ENCODE data around the gene PKIG. TPM values are rescaled to one million over a fixed set of nuclear protein-coding genes. Genes with fewer than 3 reads are reported as not detected.

PKIG gene
- total RNA-seq, 1 experiment from 2014 or later, result 27.0 TPM

GRCh38 chr20:44624743-44625271 lies 42.4 kb downstream of the PKIG start:
- H3K23me2 ChIP-seq (ENCODE audit: insufficient read length, low read depth, low read length, poor library complexity, severe bottlenecking), result no peaks in the 10 kb centered on the region
- H4K8ac ChIP-seq (replicated peaks; ENCODE audit: insufficient read length, low read depth, low read length), result no peak overlapping the region
- H3K9ac ChIP-seq (ENCODE audit: extremely low read depth, insufficient read length, low read length), result no peak overlapping the region
- Mint-ChIP-seq H3K27ac (no peak overlapping the region), H3K4me1 (peaks cover 1 to 2% of the 10 kb centered on the region in 2 experiments), H3K9me3 (no peaks in the 10 kb centered on the region), H3K36me3 (ENCODE audit: insufficient read depth in 1 of 3, low read depth in 3 of 3) (peaks cover 28 to 45% (median 36%) of the 10 kb centered on the region in 3 experiments), H3K4me3 (no peak overlapping the region), H3K27me3 (ENCODE audit: low read depth) (peaks cover 38% of the 10 kb centered on the region)
- H2BK12ac ChIP-seq (ENCODE audit: insufficient read length, low read depth, low read length), result no peak overlapping the region
- TF ChIP-seq CTCF (conservative IDR thresholded peaks at IDR 0.05), result no peak
- no peaks in the 10 kb centered on the region for H3K9me3 ChIP-seq (ENCODE audit: control insufficient read depth, low read depth, low read length)
- no peak overlapping the region for H3K4ac ChIP-seq (ENCODE audit: low read depth, low read length)
- H2BK5ac ChIP-seq (ENCODE audit: insufficient read length, low read length), result no peak overlapping the region
- H4K20me1 ChIP-seq (ENCODE audit: control insufficient read depth, insufficient read depth, insufficient read length), result no peaks in the 10 kb centered on the region
- no peak overlapping the region for H3T11ph ChIP-seq (ENCODE audit: low read length)
- no peak overlapping the region for H4K91ac ChIP-seq (ENCODE audit: insufficient read length, low read depth, low read length)
- H3K4me2 ChIP-seq (ENCODE audit: insufficient read depth, insufficient read length, low read length), result no peak overlapping the region
- no CpG with 5 or more reads among the region's 6 CpGs for WGBS (ENCODE audit: extremely low coverage, insufficient read length, low lambda C conversion rate)
- no peak overlapping the region for H3K27ac ChIP-seq (ENCODE audit: insufficient read length, low read depth, low read length)
- no peak overlapping the region for H2BK15ac ChIP-seq (ENCODE audit: low read depth, low read length)
- no peaks in the 10 kb centered on the region for H3K79me2 ChIP-seq (ENCODE audit: insufficient read depth, low read length)
- H3K56ac ChIP-seq (ENCODE audit: insufficient read length, low read depth, low read length), result no peak overlapping the region
- H2AK5ac ChIP-seq (ENCODE audit: insufficient read length, low read length), result no peak overlapping the region
- no peak overlapping the region for H4K5ac ChIP-seq (ENCODE audit: insufficient read length, low read depth, low read length)
- H2BK120ac ChIP-seq (ENCODE audit: low read depth, low read length, poor library complexity, severe bottlenecking), result no peak overlapping the region
- H3K18ac ChIP-seq (ENCODE audit: insufficient read length, low read depth, low read length), result no peak overlapping the region
- no peak for DNase-seq
- H2BK20ac ChIP-seq (ENCODE audit: low read depth, low read length, poor library complexity, severe bottlenecking), result no peak overlapping the region
- H2AFZ ChIP-seq (ENCODE audit: low read length), result no peak overlapping the region
- H3K79me1 ChIP-seq (ENCODE audit: insufficient read depth, low read depth, low read length, poor library complexity, severe bottlenecking), result no peaks in the 10 kb centered on the region
- H3K4me1 ChIP-seq (ENCODE audit: insufficient read depth, low read length), result no peaks in the 10 kb centered on the region
- no peak overlapping the region; the same call in 1 of the 2 replicates for H3K14ac ChIP-seq (ENCODE audit: insufficient read depth, low read length)
- H3K27me3 ChIP-seq (ENCODE audit: insufficient read depth, low read length), result no peaks in the 10 kb centered on the region; the same call in 1 of the 2 replicates
- H3K23ac ChIP-seq (ENCODE audit: insufficient read length, low read depth, low read length), result no peak overlapping the region
